ENCODE measurements around the gene NDUFA6. TPM values are rescaled to one million over a fixed set of nuclear protein-coding genes. Genes with fewer than 3 reads are reported as not detected.
"Not testable (repeated sequence)": the region's sequence is repeated elsewhere in the genome, so short reads cannot be mapped to it uniquely, and the experiment has no call there.

The NDUFA6 gene
- total RNA-seq, 3 donors from 2014 or later: 85.3 to 106 (median 105) TPM

DNA sequence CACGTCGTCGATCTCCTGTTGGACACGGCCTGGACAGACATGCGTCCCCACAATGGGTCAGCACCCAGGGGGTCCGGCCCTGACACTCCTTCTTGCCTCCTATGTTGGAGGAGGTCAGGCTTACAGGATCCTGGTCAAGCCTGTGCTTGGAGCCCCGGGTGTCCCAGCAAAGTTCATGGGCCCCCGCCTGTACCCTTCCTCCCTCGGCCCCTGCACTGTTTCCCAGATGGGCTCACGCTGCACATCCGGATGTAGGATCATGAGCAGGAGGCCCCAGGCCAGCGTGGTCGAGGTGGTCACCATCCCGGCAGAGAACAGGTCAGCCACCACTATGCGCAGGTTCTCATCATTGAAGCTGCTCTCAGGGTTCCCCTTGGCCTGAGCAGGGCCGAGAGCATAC, 37.0 kb upstream of the NDUFA6 start:
- DNase-seq (no peak), ATAC-seq (no peak)
- intact Hi-C loops (cut with DNase I, micrococcal nuclease): no loop called here
- H3K9me3 ChIP-seq: no peaks in the 10 kb centered on the region
- H3K4me3 ChIP-seq: no peak overlapping the region
- no peaks in the 10 kb centered on the region for H3K4me1 ChIP-seq (ENCODE audit: low read depth)
- no peaks in the 10 kb centered on the region for H3K36me3 ChIP-seq (ENCODE audit: low read depth)
- TF ChIP-seq, protein P1, sequence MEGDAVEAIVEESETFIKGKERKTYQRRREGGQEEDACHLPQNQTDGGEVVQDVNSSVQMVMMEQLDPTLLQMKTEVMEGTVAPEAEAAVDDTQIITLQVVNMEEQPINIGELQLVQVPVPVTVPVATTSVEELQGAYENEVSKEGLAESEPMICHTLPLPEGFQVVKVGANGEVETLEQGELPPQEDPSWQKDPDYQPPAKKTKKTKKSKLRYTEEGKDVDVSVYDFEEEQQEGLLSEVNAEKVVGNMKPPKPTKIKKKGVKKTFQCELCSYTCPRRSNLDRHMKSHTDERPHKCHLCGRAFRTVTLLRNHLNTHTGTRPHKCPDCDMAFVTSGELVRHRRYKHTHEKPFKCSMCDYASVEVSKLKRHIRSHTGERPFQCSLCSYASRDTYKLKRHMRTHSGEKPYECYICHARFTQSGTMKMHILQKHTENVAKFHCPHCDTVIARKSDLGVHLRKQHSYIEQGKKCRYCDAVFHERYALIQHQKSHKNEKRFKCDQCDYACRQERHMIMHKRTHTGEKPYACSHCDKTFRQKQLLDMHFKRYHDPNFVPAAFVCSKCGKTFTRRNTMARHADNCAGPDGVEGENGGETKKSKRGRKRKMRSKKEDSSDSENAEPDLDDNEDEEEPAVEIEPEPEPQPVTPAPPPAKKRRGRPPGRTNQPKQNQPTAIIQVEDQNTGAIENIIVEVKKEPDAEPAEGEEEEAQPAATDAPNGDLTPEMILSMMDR (IDR thresholded peaks at IDR 0.05): no peak

DNA sequence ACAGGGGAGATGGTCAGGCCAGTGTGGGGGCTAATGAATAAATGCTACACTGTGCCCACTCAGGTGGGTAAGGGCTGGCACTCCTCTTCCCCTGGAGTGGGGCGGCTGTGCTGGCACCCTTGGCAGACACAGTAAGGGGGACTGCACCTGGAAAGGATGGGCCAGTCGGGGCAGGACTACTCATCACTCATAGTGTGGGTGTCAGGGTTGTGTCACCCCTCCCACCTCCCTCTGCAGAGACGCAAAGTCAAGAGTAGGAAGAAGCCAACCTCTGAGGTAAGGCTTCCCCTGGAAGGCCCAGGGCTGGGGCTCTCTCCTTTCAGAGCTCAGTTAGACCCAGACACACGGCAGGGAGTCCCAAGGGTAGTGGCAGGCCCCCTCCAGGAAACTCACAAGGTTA, 33.0 kb upstream of the NDUFA6 start:
- intact Hi-C loops (cut with DNase I, micrococcal nuclease); H3K4me3 ChIP-seq; DNase-seq; H3K4me1 ChIP-seq (ENCODE audit: low read depth); H3K9me3 ChIP-seq; ATAC-seq; H3K36me3 ChIP-seq (ENCODE audit: low read depth): not testable (repeated sequence)

DNA sequence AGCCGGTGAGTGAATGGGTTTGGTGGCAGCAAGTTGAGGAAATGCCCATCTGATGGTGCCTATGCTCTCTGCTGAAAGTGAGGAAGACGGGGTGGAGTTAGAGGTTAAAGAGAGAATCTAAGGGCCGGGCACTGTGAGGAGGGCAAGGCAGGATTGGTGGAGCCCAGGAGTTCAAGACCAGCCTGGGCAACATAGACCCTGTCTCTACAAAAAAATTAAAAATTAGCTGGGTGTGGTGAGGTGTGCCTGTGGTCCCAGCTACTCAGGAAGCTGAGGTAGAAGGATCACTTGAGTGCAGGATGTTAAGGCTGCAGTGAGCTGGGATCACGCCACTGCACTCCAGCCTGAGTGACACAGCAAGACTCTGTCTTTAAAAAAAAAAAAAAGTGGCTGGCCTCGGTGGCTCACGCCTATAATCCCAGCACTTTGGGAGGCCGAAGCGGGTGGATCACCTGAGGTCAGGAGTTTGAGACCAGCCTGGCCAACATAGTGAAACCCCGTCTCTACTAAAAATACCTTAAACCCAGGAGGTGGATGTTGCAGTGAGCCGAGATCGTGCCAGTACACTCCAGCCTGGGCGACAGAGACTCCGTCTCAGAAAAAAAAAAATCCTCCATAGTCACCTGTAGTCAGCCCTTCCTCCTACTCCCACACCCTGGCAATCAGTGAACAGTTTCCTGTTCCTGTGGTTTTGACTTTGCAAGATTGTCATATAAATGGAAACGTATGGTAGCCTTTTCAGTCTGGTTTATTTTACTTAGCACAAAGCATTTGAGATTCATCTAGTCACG, 29.9 kb upstream of the NDUFA6 start:
- ATAC-seq: peak; percentile 86
- intact Hi-C loops (cut with DNase I, micrococcal nuclease); H3K4me1 ChIP-seq (ENCODE audit: low read depth); H3K36me3 ChIP-seq (ENCODE audit: low read depth); H3K9me3 ChIP-seq; H3K4me3 ChIP-seq: not testable (repeated sequence)
- DNase-seq: peak in 1 of 3 donors; percentile 47

DNA sequence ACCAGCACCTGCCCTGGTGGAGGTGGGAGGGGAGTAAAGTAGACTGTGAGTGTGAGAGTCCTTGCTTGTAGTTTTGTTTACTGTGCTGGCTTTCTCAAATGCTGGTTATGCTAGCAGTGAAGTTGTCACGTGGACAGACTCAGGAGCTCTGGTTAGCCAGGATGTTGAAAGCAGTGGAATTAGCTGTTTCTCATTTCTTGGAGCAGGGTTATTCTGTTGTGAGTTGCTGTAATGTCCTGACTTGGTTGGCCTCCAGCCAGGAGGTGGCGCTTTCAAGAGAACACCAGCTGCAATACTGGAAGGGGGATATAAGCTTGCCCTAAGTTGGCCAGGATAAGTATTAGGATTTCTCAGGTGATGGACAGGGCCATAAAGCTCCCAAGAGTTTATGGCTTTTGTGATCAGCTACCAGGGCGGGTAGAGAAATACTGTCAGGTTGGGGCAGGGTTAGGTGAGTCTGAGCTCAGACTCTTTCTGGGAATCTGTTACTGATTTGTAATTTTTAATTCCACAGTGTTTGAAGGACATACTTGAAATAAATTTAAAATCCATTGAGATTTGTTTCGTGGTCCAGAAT, 26.4 kb upstream of the NDUFA6 start:
- Histone ChIP-seq H3K9me3 (peaks cover 14% of the 10 kb centered on the region), H3K4me1 (ENCODE audit: low read depth) (no peaks in the 10 kb centered on the region), H3K36me3 (ENCODE audit: low read depth) (no peaks in the 10 kb centered on the region), H3K4me3 (no peak overlapping the region)
- intact Hi-C loops (cut with DNase I, micrococcal nuclease): no loop called here
- DNase-seq (peak in 2 of 3 donors; percentile 63 to 74), ATAC-seq (peak; percentile 61)
- TF ChIP-seq, protein P1 (IDR thresholded peaks at IDR 0.05): no peak

DNA sequence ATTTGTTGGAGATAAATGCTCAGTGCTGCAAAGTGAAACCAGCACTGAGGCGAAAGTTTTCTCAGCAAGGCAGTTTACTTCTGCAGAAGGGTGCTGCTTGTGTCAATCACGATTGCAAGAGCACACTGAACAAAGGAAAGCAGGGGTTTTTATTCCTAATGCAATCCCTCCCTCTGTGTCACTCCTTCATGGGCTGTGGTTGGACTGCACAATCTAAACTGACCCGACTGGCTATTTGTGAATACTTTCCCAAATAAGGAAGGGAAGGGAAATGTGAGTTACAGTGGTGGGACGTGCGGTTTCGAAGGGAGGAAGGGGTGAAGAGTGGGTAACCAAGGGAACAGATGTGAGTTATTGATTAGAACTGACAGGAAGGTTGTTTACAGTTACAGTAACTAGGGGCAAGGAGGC, 24.9 kb upstream of the NDUFA6 start:
- intact Hi-C loops (cut with DNase I, micrococcal nuclease); H3K4me3 ChIP-seq; ATAC-seq: not testable (repeated sequence)

DNA sequence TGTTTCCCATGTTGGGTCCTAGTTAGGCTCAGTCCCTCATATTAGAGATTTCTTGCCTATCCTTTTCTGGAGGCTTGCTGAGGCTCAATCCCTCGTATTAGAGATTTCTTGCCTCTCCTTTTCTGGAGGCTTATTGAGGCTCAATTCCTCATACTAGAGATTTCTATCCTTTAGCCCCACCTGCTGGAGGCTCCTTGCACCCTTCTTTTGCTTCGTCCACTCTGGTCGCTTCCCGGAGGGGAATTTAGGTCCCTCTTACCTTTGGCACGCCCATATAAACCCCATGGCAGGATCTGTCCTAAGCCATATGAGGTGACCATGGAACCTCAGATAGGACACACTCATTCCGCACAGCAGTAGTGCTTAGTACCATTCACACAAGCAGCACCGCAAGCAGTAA, 24.1 kb upstream of the NDUFA6 start:
- ATAC-seq (no peak), DNase-seq (no peak)
- H3K36me3 ChIP-seq (ENCODE audit: low read depth): no peaks in the 10 kb centered on the region
- TF ChIP-seq, protein P1 (IDR thresholded peaks at IDR 0.05): no peak
- H3K4me3 ChIP-seq: no peak overlapping the region
- peaks cover 14% of the 10 kb centered on the region for H3K9me3 ChIP-seq
- H3K4me1 ChIP-seq (ENCODE audit: low read depth): no peaks in the 10 kb centered on the region
- intact Hi-C loops (cut with DNase I, micrococcal nuclease): no loop called here

More for the DNA sequence above, 24.9 kb upstream of the NDUFA6 start:
- not testable (repeated sequence) for DNase-seq; H3K4me1 ChIP-seq (ENCODE audit: low read depth); H3K36me3 ChIP-seq (ENCODE audit: low read depth)
- peaks cover 14% of the 10 kb centered on the region for H3K9me3 ChIP-seq

DNA sequence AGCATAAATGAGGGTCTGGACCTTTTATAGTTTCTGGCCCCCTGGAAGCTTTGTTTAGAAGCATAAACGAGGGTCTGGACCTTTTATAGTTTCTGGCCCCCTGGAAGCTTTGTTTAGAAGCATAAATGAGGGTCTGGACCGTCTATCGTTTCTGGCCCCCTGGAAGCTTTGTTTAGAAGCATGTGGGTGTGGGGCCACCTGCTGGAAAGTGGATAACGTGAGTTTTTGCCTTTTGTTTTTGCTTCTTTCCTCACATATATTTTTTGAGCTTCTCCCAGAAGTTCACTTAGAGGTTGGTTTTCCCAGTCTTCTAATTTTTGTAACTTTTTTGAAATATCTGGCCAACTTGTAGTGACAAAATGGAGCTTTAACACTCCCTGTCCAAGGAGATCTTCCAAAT, 22.2 kb upstream of the NDUFA6 start:
- DNase-seq; H3K4me3 ChIP-seq; intact Hi-C loops (cut with DNase I, micrococcal nuclease); H3K36me3 ChIP-seq (ENCODE audit: low read depth); H3K4me1 ChIP-seq (ENCODE audit: low read depth); ATAC-seq: not testable (repeated sequence)
- H3K9me3 ChIP-seq: peaks cover 14% of the 10 kb centered on the region

All from mucosa of descending colon (tissue), 3 donors.